Ascending aorta (tissue), 2 donors: Measurements from ENCODE around the gene AP5S1. TPM values are rescaled to one million over a fixed set of nuclear protein-coding genes. Genes with fewer than 3 reads are reported as not detected.

Experiments
- DNase-seq, 2 donors: peaks; one replicate each; pipeline ENCODE4 v3.0.0-alpha.2; 2019; ENCODE audit warnings: low spot score in 2 of 2
- H3K27ac ChIP-seq, 2 donors: fragments of 200-600 bp; sonication (generic); one replicate each; pipeline ENCODE4 v1.5.1; 2016 to 2017; ENCODE audit warnings: mild to moderate bottlenecking in 1 of 2
- H3K27me3 ChIP-seq: fragments of 200-600 bp; sonication (generic); one replicate; pipeline ENCODE4 v1.5.1; 2017
- H3K36me3 ChIP-seq, 2 donors: fragments of 200-600 bp; sonication (generic); one replicate each; pipeline ENCODE4 v1.5.1; 2016
- H3K4me1 ChIP-seq, 2 donors: fragments of 200-600 bp; sonication (generic); one replicate each; pipeline ENCODE4 v1.5.1; 2016 to 2017; ENCODE audit warnings: mild to moderate bottlenecking in 1 of 2
- H3K4me3 ChIP-seq, 2 donors: fragments of 200-600 bp; sonication (generic); one replicate each; pipeline ENCODE4 v1.5.1; 2016 to 2017; ENCODE audit warnings: mild to moderate bottlenecking in 1 of 2
- H3K9me3 ChIP-seq, 2 donors: fragments of 200-600 bp; sonication (generic); one replicate each; pipeline ENCODE4 v1.5.1; 2016
- CTCF ChIP-seq, 3 experiments: fragments of 200-600 bp in 2 of 3; fragments of 450-650 bp in 1 of 3; sonication (generic) in 2 of 3; IDR thresholded peaks; one replicate each; pipeline ENCODE4 v1.5.1; 2016 to 2019; ENCODE audit warnings: antibody characterized with exemption in 3 of 3, mild to moderate bottlenecking in 1 of 3, moderate library complexity in 1 of 3
- intact Hi-C: fragments of 100-400 bp; cut with DNase I; formaldehyde crosslinking; loops from one replicate; pipeline ENCODE4 v1.15.1; 2023
- total RNA-seq: library from RNA; depleted of rRNA; stranded (reverse); fragments of >200 nt; gene quantifications from one replicate; pipeline ENCODE4 v1.1.0, GENCODE V29; 2016

Gene AP5S1
- total RNA-seq, 1 donor from 2014 or later = 38.5 TPM

DNA sequence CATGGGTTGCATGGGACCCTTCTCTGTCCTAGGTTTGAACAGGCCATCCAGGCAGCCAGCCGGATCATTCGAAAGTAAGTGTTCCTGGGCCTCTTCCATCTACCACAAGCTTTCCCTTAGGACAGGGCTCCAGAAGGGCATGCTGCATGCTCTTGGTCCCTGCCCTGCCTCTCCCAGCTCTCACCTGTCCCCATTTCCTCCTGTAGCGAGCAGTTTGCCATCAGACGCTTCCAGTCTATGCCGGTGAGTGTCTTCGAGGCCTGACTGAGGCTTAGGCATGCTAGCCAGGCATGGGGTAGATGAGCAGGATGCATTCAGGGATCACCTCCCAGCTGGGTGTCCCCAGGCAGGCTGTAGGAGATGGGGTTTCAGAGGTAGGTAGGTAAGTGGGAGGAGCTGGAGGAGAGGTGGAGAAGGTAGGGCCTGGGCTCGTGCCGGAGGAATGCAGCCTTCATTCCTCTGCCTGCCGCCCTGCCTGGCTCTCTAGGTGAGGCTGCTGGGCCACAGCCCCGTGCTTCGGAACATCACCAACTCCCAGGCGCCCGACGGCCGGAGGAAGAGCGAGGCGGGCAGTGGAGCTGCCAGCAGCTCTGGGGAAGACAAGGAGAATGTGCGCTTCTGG, 20.0 kb upstream of the AP5S1 start:
- Histone ChIP-seq H3K4me1 (peaks cover 14 to 18% of the 10 kb centered on the region in 2 donors), H3K36me3 (peaks cover 49 to 50% of the 10 kb centered on the region in 2 donors), H3K27ac (peak overlapping the region in 1 of 2 donors; percentile 23), H3K9me3 (no peaks in the 10 kb centered on the region), H3K27me3 (no peaks in the 10 kb centered on the region), H3K4me3 (no peak overlapping the region)
- TF ChIP-seq CTCF (IDR thresholded peaks at IDR 0.05) = no peak
- intact Hi-C loops = no loop called here
- DNase-seq = no peak

DNA sequence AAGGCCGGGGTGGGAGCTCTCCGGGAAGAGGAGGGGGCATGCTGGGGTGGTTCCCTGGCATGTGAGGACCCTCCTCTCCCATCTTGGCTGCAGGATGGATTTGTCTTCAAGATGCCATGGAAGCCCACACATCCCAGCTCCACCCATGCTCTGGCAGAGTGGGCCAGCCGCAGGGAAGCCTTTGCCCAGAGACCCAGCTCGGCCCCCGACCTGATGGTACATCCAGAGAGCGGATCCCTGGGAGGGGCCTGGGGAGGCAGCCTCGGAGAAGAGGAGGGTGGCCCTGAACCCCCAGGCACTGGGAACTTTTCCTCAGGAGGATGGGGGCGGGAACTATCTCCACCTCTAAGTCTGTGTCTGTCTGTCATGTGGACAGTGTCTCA, 19.5 kb upstream of the AP5S1 start:
- Histone ChIP-seq H3K27me3 (no peaks in the 10 kb centered on the region), H3K4me1 (peaks cover 14 to 20% of the 10 kb centered on the region in 2 donors), H3K27ac (no peak overlapping the region), H3K36me3 (peaks cover 49 to 52% of the 10 kb centered on the region in 2 donors), H3K9me3 (no peaks in the 10 kb centered on the region), H3K4me3 (no peak overlapping the region)
- intact Hi-C loops = no loop called here
- no peak for TF ChIP-seq CTCF (IDR thresholded peaks at IDR 0.05)
- no peak for DNase-seq

DNA sequence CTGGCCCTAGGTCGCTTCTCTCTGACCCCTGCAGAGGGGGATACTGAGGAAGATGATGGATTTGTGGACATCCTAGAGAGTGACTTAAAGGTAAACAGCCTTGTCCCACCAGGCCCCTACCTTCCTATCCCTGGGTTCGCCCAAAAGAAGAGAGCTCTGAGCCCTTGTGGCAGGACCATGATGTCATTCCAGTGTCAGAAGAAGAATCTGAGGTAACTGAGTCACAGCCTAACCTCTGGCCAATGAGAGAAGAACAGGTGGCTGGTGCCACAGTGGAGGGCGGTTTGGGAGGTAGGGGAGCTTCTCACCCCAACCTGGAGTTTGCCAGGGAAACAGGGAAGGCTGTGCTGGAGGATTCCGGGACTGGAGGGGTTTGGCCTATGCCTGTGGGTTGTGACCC, 19.0 kb upstream of the AP5S1 start:
- Histone ChIP-seq H3K9me3 (peaks cover 0 to 2% of the 10 kb centered on the region in 2 donors), H3K36me3 (peaks cover 49 to 52% of the 10 kb centered on the region in 2 donors), H3K27me3 (no peaks in the 10 kb centered on the region), H3K4me3 (no peak overlapping the region), H3K4me1 (peaks cover 14 to 24% of the 10 kb centered on the region in 2 donors), H3K27ac (no peak overlapping the region)
- no peak for TF ChIP-seq CTCF (IDR thresholded peaks at IDR 0.05)
- intact Hi-C loops = no loop called here
- no peak for DNase-seq

- intact Hi-C loops = no loop called here
Observed at GRCh38 chr20:3801846-3802245, 18.5 kb upstream of the AP5S1 start.

GRCh38 chr20:3802524-3803239, 17.7 kb upstream of the AP5S1 start:
- H3K4me1 ChIP-seq = peaks cover 19 to 25% of the 10 kb centered on the region in 2 donors
- H3K27ac ChIP-seq = no peak overlapping the region

More at GRCh38 chr20:3801846-3802245, 18.5 kb upstream of the AP5S1 start:
- H3K4me3 ChIP-seq = no peak overlapping the region
- peaks cover 49 to 52% of the 10 kb centered on the region in 2 donors for H3K36me3 ChIP-seq
- no peak for DNase-seq
- H3K27me3 ChIP-seq = no peaks in the 10 kb centered on the region
- H3K9me3 ChIP-seq = peaks cover 0 to 3% of the 10 kb centered on the region in 2 donors
- peaks cover 15 to 22% of the 10 kb centered on the region in 2 donors for H3K4me1 ChIP-seq
- H3K27ac ChIP-seq = no peak overlapping the region
- TF ChIP-seq CTCF (IDR thresholded peaks at IDR 0.05) = no peak

More at GRCh38 chr20:3802524-3803239, 17.7 kb upstream of the AP5S1 start:
- peaks cover 49 to 52% of the 10 kb centered on the region in 2 donors for H3K36me3 ChIP-seq
- no peaks in the 10 kb centered on the region for H3K27me3 ChIP-seq
- no peak for DNase-seq
- intact Hi-C loops = no loop called here
- no peak overlapping the region for H3K4me3 ChIP-seq
- TF ChIP-seq CTCF (IDR thresholded peaks at IDR 0.05) = no peak
- peaks cover 0 to 3% of the 10 kb centered on the region in 2 donors for H3K9me3 ChIP-seq
